Cardiac muscle cell (in vitro differentiated cells and primary cell): ENCODE measurements around the gene CDH23. TPM values are rescaled to one million over a fixed set of nuclear protein-coding genes. Genes with fewer than 3 reads are reported as not detected.

Experiments used
- DNase-seq, 2 donors: peaks; one replicate each; pipeline versions ENCODE4 v3.0.0 to v3.0.0-alpha.2; 2010 to 2017; ENCODE audit warnings: low read depth in 1 of 2, low spot score in 1 of 2
- H3K27ac ChIP-seq: fragments of 200-600 bp; sonication (generic); 2 replicates; pipeline ENCODE4 v1.5.1; 2016
- H3K27me3 ChIP-seq: fragments of 200-600 bp; sonication (generic); 2 replicates; pipeline ENCODE4 v1.6.0; 2016; ENCODE audit warnings: control low read depth
- H3K36me3 ChIP-seq: fragments of 200-600 bp; sonication (generic); 2 replicates; pipeline ENCODE4 v1.5.1; 2016; ENCODE audit warnings: control low read depth
- H3K4me1 ChIP-seq: fragments of 200-600 bp; sonication (generic); 2 replicates; pipeline ENCODE4 v1.8.1; 2017; ENCODE audit warnings: low read depth, mild to moderate bottlenecking, mixed run types
- H3K4me3 ChIP-seq: fragments of 200-600 bp; sonication (generic); 2 replicates; pipeline ENCODE4 v1.5.1; 2016; ENCODE audit warnings: mild to moderate bottlenecking
- H3K9me3 ChIP-seq: fragments of 200-600 bp; sonication (generic); 2 replicates; pipeline ENCODE4 v1.5.1; 2017; ENCODE audit warnings: low read depth, mild to moderate bottlenecking, control low read depth
- polyA plus RNA-seq: library from polyadenylated mRNA; unstranded; fragments of >200 nt; fragmentation: Nextera tagmentation; extraction: Ambion mirVana; gene quantifications from 2 replicates; pipeline ENCODE4 v1.2.1, GENCODE V29; 2016
- total RNA-seq: library from RNA; depleted of rRNA; stranded (reverse); fragments of >200 nt; gene quantifications from 2 replicates; pipeline ENCODE4 v1.2.3, GENCODE V29; 2016
- TF ChIP-seq, protein P1 (sequence below): IDR thresholded peaks from 2 replicates; pipeline ENCODE4 v1.5.1; 2012; ENCODE audit warnings: low read depth, mild to moderate bottlenecking, low read length

The CDH23 gene
- total and polyA plus RNA-seq, 2 experiments from 2014 or later, result 0.05 to 0.51 TPM

DNA sequence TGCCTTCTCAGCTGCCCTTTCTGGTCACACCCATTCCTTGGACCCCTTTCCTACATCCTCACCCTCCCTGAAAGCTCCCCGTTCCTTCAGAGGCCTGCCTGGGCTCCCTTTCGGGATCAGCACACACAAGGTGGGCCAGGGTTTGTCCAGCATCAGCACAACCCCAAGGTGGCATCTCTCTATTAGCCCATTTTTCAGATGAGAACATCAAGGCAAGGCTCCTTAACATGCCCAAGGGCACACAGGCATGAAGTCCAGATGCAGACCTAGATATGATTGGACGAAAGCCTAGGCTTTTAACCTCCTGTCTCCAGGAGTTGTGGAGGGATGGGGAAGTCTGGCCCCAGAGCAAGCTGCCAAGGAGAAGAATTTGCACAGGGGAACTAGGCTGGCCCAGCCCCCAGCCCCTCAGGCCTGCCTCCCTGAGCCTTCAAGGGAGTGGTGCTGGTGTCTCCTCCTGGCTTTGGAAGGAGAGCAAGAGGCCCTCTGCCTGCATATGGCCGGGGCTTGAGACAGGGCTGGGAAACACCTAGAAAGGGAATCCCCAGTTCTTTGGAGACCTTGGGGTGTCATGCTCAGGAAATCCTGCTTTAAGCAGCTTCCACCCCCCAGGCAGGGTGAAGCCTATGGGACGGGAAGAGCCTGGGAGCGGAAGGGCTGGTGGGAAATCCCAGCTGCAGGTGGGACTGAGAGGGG lies 385.6 kb downstream of the CDH23 start:
- H3K9me3 ChIP-seq, result no peaks in the 10 kb centered on the region
- DNase-seq, result no peak
- H3K4me1 ChIP-seq, result no peaks in the 10 kb centered on the region
- no peak overlapping the region for H3K4me3 ChIP-seq
- no peaks in the 10 kb centered on the region for H3K36me3 ChIP-seq
- peaks cover 5% of the 10 kb centered on the region for H3K27me3 ChIP-seq
- H3K27ac ChIP-seq, result no peak overlapping the region
- TF ChIP-seq, protein P1, sequence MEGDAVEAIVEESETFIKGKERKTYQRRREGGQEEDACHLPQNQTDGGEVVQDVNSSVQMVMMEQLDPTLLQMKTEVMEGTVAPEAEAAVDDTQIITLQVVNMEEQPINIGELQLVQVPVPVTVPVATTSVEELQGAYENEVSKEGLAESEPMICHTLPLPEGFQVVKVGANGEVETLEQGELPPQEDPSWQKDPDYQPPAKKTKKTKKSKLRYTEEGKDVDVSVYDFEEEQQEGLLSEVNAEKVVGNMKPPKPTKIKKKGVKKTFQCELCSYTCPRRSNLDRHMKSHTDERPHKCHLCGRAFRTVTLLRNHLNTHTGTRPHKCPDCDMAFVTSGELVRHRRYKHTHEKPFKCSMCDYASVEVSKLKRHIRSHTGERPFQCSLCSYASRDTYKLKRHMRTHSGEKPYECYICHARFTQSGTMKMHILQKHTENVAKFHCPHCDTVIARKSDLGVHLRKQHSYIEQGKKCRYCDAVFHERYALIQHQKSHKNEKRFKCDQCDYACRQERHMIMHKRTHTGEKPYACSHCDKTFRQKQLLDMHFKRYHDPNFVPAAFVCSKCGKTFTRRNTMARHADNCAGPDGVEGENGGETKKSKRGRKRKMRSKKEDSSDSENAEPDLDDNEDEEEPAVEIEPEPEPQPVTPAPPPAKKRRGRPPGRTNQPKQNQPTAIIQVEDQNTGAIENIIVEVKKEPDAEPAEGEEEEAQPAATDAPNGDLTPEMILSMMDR, result no peak

DNA sequence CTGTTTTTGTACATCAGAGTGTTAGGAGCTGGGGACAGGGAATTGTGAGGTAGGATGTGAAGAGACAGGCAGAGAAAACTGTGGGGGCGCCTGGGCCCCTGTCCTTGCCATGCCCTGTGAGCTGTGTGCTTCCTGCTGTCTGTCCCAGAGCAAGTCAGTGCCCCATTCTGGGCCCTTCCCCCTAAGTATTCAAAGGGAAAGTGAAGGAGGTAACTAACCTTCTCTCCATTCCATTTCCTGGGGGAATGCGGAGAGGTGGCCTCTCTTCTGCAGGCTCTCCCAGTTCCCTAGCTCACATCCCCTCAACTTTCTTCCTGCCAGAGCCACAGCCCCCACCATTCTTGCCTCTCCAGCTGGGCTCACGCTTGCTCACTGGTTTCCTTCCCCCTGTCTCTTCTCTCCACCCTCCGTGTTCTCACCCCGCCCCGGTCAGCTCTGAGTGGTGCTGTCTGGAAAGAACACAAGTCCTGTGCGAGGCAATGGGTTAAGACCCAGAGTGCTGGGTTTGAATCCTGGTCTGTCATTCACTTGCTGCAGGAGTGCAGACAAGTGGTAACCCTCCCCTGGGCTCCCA lies 386.3 kb downstream of the CDH23 start:
- no peaks in the 10 kb centered on the region for H3K9me3 ChIP-seq
- no peak overlapping the region for H3K4me3 ChIP-seq
- TF ChIP-seq, protein P1, result no peak
- no peaks in the 10 kb centered on the region for H3K36me3 ChIP-seq
- no peak overlapping the region for H3K27ac ChIP-seq
- no peaks in the 10 kb centered on the region for H3K4me1 ChIP-seq
- no peak for DNase-seq
- peaks cover 5% of the 10 kb centered on the region for H3K27me3 ChIP-seq

GRCh38 chr10:71783917-71784678 lies 387.4 kb downstream of the CDH23 start:
- Histone ChIP-seq H3K36me3 (no peaks in the 10 kb centered on the region), H3K4me1 (no peaks in the 10 kb centered on the region), H3K27me3 (peaks cover 5% of the 10 kb centered on the region), H3K4me3 (no peak overlapping the region), H3K27ac (no peak overlapping the region), H3K9me3 (no peaks in the 10 kb centered on the region)
- no peak for DNase-seq
- TF ChIP-seq, protein P1, result no peak

GRCh38 chr10:71784679-71785272 lies 388.1 kb downstream of the CDH23 start:
- Histone ChIP-seq H3K4me3 (no peak overlapping the region), H3K27ac (no peak overlapping the region), H3K36me3 (no peaks in the 10 kb centered on the region), H3K27me3 (peaks cover 5% of the 10 kb centered on the region), H3K4me1 (no peaks in the 10 kb centered on the region), H3K9me3 (no peaks in the 10 kb centered on the region)
- TF ChIP-seq, protein P1, result no peak
- no peak for DNase-seq

DNA sequence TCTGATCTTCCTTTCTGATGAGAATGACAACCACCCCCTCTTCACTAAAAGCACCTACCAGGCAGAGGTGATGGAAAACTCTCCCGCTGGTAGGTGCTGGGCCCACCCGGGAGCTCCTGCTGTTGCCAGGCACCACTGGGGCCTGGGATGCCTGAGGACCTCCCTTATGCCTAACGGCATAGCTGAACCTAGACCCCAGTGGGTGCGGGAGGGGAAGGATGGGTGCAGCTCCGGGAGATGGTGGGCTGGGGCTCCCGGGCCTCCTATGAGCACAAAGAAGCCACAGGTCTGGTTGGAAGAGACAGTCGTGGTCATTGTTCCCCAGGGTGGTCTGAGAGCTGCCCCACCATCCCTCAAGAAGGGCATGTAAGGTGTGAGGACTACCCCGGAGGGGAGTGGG lies 392.2 kb downstream of the CDH23 start:
- no peak for DNase-seq
- Histone ChIP-seq H3K4me3 (no peak overlapping the region), H3K4me1 (no peaks in the 10 kb centered on the region), H3K27ac (no peak overlapping the region), H3K9me3 (no peaks in the 10 kb centered on the region), H3K36me3 (no peaks in the 10 kb centered on the region), H3K27me3 (no peaks in the 10 kb centered on the region)
- TF ChIP-seq, protein P1, result no peak
